Activated CD8-positive, alpha-beta memory T cell treated with anti-CD3 and anti-CD28 coated beads, Interleukin-2, amount 50 U/mL, for 48 hours (primary cell): ENCODE results near the gene OTOL1.
"Not testable (repeated sequence)": the region's sequence is repeated elsewhere in the genome, so short reads cannot be mapped to it uniquely, and the experiment has no call there.

ENCODE experiments used
- DNase-seq: peaks from one replicate; pipeline ENCODE4 v3.0.0-alpha.2; 2020

Gene OTOL1

DNA sequence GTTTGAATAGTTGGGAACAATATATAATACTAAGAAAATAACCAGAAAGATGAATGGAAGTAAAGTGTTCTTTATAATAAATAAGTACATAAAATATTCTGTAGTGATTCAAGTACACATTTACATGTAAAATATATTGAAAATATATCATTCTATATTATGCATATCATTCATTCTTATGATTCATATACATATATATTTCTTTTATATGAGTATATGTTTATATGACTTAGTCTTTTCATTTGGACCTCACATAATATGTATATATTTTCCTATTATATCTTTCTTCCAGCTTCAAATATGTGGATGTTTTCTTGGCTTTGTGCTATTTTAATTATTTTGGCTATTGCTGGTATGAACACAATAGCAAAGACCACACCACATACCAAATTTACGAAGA, at the start of gene OTOL1:
OTOL1 (plus strand) TSS at position 301 of the 400 bp plus-strand sequence; CDS start at position 301, 0 bp downstream.
- DNase-seq = no peak

DNA sequence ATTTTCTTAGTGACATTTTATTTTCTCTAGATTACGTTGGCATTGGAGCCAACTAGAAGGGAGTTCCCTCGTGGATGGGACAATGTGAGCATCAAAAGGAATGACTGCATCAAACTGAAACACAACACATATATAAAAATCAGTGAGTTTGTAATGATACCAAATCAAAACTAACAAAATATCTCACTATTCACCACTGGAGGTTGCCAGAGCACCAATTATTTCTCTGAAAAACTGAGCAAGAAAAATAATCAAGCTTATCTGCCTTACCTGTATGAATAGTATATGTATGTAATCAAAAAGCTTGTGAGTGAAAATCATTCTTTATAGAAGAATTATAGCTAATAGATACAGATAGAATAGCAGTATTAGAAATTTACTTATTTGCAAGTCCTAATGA, 46.8 kb upstream of the OTOL1 start:
- no peak for DNase-seq

DNA sequence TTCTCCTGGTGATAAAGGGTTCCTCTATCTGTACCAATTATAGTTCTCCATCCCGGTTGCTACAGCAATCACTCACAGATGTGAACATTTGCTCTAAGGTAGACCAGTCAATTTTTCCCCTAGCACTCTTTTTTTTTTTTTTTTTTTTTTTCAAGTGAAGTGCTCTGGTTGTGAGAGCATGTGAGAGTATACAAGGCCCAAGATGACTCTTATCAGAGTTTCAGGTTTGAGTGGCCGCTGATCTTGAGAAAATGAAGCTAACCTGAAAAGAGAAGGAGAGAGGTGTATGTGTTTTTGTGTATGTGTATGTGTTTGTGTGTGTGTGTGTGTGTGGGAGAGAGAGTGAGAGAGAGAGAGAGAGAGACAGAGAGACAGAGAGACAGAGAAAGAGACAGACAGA, 44.4 kb upstream of the OTOL1 start:
- no peak for DNase-seq

DNA sequence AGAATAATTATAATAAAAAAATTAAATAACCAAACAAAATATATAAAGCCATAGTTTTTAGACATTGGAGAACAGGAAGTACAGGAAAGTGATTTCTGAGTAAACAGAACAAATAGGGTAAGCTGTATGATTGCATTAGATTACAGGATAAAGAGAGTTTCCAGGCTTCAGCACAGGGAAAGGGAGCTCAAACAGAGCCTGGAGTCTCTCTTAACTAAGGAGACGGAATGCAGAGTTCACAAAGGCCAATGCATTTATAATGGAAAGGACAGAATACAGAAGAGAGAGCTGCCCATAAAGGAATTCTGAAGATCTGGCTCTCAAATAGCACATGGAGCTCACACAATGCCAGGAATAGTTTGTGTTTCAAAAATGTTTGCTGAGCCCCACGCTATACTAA, 42.0 kb upstream of the OTOL1 start:
- no peak for DNase-seq

DNA sequence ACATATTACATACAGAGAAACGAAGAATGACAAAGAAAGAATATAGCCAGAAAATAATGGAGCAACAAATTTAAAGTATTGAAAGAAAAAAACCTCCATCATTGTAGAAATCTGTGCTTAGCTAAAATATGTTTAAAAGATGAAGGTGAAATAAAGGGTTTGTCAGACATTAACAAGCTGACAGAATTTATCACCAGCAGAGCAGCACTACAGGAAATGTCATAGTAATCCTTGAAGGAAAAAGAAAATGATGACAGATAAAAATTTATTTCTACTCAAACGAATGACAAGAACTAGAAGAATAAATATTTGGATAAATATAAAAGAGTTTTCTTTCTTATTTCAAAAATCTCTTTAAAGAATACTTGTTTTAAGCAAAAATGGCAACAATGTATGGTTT, 40.6 kb upstream of the OTOL1 start:
- no peak for DNase-seq

DNA sequence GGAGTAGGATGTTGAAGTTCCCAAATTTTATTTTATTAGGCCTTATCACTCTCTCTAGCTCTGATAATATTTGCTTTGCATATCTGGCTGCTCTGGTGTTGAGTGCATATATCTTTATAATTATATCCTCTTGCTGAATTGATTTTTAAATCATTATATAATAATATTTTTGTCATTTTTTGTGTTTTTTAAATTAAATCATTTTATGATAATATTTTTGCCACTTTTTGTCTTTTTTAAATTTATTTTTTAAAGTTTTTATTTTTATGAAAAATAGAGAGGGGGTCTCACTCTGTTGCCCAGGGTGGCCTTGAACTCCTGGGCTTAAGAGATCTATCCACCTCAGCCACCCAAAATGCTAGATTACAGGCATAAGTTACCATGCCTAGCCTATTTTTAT, 34.5 kb upstream of the OTOL1 start:
- no peak for DNase-seq

DNA sequence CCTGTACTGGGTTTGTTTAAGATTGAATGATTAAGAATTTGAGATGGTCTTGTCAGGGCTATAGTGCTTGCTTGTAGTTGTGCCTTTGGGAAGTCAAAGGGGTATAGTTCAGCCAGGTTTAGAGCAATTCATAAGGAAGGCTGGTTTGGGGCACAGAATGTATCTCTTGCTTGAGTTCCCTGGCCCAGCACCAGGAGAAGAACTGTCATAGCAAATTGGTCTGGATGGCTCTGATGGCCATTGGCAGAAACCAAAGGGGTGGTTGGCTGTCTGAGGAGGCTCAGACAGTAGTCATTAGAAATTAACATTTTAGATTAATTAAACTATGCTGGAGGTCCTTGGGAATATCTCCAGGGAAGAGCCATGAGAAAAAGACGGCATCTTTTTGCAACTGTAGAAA, 25.4 kb upstream of the OTOL1 start:
- no peak for DNase-seq

DNA sequence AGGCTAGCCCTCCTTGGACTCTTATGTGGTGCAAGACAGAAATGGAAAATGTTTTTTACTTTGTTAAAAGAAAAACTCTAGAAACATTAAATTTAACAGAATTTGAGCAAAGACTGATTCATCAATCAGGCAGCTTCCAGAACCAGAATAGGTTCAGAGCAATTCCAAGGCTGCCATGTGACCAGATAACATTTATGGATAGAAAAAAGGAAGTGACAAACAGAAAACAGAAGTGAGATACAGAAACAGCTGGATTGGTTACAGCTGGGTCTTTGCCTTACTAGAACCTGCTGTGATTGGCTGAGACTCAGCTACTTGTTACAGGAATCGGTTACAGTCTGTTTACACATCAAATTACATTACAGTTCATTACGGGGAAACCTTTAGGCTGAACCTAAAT, 22.5 kb upstream of the OTOL1 start:
- no peak for DNase-seq

DNA sequence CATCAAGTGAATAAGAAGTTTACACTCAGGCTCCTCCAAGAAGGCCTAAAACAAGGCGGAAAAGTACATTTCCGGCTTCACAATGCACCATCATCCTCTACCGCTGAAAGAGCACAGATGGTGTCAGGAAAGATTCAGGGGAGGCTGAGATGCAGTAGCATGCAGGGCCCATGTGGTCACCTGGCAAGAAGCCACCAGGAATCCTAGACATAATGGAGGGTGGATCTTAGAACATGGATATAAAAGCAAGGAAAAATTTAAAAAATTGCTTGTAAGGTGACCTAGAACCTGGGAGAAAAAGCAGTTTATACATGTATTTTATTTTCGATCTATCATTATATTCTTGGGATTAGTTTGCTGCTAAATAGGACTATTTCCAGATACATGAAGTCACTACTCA, 21.9 kb upstream of the OTOL1 start:
- DNase-seq = no peak

DNA sequence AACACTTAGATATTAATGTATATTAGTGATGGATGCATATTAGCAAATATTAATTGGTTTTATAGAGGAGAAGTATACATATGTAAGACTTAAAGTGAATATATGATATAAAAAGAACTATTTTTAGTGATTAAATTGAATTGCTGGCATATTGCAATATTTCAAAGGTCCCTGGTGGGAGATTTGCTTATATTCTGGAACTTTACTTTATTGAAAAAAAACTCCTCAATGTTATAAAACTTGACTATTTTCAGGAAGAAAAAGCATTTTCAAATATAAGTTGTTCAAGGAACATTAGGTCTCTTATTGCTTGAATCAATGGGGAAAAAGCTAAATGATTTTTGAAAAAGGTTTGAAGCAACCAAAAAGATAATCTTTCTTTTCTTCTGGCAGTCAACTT, 21.4 kb upstream of the OTOL1 start:
- DNase-seq = no peak

DNA sequence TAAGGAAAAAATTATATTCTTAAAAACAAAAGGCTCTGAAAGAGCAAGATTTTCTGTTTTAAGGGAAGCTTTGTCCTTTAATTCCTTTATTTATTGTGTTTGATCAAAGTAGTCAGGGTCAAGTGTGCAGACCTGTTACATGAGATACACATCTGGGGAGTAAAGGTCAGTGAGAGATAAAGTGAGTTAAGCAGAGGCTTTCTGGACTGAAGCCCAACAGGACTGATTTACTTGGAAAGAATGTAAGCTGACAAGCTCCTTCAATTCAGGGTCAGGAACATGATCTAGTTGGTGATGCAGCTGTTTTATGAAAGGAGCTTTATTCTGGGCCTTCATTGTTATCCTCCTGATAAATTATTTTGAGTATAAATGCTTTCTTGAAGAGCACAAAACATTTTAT, 20.7 kb upstream of the OTOL1 start:
- no peak for DNase-seq

DNA sequence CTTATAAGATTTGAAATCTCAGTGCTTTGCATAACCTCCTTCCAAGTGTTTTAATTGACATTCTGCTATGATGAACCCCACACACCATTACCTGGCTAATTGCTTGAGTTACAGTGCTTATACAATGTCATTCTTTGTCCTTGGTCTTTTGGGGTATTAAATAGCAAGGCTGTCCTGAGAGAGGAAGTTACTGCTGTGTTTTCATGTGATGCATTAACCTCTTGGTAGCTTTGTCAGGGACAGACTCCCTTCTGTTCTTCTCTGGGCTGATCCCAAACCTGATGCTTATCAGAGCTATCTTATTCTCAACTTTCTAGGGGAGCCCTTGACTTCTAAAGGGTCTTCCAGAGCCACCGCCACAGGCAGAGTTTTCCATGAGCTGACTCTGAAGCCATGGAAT, 12.4 kb upstream of the OTOL1 start:
- no peak for DNase-seq

DNA sequence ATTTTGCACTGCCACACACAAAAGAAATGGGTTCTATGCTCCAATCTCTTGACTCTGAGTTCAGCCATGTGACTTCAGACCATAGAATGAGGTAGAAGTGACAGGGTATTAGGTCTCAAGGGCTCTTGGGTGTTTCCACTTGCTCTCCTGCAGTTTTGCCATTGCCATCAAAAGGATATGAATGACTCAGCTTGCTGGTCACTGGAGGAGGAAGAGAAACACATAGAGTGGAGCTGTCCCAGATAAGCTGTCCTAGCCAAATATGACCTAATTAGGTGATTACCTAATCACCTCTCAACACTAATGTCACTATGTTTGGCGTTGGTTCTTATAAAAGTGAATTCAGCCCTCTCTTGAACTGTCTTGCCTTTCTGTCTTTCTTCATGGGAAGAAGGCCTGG, 8.3 kb upstream of the OTOL1 start:
- not testable (repeated sequence) for DNase-seq

DNA sequence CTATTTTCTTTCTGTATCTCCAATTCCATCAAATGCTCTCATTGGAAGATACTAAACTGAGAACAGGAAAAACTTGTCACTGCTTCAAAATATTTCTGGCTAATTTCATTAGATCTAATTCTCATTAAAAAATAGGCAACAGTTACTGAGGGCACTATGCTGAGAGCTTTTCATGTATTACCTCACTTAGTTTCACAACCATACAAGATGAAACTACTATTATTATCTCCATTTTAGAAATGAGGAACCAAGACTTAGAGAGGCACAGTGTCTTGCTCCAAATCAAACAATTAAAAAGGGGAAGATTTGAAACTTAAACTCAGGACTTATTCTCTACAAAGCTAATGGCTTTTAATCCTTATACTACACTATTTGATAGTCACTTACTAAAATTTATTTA, 7.2 kb upstream of the OTOL1 start:
- no peak for DNase-seq

DNA sequence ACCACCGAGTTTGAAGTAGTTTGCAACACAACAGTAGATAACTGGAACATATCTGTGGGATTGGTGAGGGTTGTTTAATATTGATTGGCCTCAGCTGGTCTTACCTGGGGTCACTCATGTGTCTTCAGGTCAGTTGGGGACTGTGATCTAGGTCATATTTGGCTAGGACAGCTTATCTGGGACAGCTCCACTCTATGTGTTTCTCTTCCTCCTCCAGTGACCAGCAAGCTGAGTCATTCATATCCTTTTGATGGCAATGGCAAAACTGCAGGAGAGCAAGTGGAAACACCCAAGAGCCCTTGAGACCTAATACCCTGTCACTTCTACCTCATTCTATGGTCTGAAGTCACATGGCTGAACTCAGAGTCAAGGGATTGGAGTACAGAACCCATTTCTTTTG, 5.8 kb upstream of the OTOL1 start:
- not testable (repeated sequence) for DNase-seq

DNA sequence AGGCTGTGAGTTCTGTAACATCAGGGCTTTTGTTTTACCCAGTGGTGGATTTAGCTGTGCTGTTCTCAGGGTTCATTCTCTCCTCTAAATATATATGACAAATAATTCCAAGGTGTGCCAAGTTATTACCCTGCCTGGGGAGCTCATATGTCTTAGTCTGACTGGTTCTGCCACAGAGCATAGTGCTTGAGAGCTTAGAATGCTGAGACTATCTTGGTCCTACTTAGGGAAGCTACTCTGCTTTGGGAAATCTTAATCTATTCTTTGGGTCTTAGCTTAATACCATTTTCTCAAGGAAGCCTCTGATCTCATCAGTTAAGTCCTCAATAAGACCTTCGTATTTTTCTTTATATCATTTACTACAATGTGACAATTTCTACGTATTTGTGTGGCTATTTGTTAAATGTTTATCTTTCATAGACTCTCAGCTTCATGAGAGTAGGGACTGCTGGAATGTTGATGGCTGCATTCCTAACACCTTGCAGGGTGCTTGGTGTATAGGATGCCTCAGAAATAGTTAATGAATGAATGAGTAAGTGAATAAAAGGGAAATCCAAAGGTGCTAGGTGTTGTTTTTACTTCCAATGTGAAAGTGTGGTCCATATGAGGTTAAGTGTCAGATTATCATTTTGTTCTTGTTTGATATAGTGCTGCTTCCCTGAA, 1.8 kb downstream of the OTOL1 start:
- no peak for DNase-seq

DNA sequence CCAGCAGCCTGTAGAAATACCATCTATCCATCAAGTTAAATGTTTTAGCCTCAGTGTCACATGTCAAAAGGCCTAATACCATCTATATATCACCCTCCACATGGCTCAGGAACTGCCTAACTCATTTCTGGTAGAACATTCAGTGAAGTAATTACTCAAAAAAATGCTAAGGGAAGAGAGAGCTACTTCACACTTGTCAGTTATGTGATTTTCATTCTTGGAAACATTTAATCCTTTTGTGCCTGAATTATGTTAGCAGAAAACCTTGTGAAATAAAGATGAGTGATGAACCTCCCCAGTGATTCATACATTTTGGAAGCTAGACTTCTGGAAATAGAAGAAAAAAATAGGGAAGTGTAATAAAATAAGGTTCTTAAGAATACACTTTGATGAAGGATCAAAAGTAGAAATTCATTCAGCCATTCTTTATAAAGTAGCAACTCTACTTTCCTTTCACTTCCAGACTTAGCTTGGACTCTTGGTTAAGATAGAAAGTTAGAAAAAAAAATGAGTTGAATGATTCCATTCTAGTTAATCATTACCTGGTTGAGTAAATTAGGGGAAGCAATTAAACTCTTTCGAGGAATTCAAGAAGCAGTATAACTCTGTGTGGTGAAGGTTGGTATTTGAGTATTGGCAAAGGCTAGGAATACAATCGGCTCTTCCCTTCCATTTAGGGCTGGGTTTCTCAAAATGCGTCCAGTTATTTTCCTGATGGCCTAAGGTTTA, 3.6 kb downstream of the OTOL1 start:
- DNase-seq = no peak

DNA sequence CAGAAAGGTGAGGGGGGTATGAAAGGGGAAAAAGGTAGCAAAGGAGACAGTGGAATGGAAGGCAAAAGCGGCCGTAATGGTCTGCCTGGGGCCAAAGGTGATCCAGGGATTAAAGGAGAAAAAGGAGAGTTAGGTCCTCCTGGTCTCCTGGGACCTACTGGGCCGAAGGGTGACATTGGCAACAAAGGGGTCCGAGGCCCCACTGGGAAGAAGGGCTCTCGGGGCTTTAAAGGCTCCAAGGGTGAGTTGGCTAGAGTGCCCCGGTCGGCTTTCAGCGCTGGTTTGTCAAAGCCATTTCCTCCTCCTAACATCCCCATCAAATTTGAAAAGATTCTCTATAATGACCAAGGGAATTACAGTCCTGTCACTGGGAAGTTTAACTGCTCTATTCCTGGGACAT, 6.7 kb downstream of the OTOL1 start:
- no peak for DNase-seq

DNA sequence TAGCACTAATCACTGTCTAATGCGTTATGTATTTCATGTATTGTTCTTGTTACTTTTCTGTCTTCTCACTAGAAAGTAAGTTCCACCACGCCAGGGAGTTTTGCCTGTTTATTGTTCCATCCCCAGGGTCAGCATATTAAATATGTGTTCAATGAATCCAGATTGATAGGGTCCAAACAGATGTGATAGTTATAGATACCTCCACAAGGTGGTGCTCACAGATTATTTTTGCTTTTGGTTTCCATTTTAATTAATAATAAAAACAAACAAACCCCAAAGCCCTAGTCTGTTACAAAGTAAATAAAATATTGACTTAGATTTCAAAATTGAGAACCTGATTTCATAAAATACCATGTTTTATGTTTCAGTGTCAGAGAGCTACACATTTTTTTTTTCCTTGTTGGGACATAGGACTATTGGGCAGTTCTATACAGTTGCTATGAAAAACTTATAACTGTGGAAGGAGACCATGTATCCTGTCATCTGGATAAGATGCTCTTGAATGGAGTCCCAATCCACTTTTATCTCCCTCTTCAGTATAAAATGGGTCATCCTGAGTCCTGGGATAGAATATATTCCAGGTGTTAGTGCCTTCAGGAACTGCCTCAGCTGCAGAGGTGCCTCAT, 12.4 kb downstream of the OTOL1 start:
- no peak for DNase-seq

DNA sequence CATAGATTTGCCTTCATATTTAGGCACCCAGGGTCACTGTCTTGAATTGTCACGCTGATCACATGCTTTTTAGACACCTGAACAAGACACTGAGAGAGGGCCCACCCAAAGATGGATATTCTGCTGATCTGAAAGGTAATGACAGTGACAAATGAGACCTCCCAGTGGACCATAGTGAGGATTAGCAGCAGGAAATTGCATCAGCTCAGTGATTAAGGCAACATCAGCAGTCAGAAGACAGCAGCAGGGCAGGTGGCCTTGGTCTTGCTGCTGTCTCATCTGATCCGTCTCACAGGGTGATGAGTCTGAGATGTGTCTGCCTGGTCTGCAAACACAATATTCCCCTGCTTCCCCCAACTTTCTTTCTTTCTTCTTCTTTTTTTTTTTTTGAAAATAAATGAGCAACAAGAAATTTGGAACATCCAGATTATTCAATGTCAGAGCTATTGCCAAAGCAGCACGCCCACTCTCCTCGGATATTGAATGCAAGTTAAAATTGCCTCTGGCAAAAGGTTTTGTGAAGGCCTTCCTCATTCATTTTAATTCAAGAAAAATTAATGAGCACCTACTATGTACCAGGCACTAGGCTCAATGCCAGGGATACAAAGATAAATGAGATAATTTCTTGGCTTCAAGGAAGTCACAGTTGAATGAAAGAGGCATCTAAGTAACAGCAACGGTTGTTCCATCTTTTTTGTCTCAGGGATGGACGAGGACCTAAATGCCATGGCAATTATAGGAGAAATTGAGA, 14.1 kb downstream of the OTOL1 start:
- no peak for DNase-seq

DNA sequence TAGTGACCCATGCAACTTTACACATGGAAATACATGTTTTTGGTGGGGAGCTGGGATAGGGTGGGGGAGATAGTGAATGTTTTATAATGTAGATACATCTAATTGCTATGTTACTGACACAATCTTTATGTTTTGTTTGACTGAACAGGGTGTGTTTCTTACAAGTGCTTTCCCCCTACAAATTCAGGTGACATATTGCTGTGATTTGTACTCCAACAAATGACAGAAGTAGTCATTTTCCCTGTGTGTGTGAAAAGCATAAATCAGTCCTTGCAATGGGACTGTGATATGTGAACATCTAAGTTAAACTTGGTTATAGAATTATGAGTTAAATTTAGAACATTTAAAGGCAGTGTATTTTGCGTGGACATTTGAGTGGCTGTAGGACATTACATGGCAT, 27.3 kb downstream of the OTOL1 start:
- no peak for DNase-seq

DNA sequence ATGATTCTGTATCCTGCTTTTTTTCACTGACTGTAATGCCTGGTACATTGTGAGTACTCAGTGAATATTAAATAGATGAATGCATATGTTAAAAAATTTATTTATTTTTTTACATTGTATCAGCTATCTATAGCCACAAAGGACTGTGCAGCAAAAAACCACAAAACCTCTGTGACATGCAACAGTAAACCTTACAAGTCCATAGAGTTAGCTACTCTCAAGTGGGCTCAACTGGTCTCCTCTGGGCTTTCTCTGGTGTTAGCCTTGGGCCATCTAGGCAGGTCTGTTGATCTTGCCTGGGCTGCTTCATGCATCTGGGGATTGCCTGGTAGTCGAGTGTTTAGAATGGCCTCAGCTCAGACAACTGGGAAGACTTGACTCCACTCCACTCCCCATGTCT, 35.3 kb downstream of the OTOL1 start:
- DNase-seq = no peak

DNA sequence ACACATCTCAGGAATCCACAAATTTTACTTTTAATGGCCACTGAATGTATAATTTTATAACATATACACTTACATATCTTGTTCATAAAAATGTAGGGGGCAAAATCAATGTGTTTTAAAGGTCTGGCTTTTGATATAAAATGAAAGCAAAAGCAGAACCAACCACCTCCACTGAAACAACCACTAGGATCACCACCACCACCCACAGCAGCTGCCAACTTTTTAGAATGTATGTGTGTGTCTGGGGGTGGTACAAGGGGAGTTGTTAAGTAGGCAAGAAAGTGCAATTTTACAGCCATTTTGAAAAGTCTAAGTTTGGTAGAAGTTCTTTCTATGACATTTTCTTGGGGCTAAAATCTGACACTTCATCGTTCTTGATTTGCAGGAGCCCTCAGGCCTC, 44.0 kb downstream of the OTOL1 start:
- DNase-seq = no peak

DNA sequence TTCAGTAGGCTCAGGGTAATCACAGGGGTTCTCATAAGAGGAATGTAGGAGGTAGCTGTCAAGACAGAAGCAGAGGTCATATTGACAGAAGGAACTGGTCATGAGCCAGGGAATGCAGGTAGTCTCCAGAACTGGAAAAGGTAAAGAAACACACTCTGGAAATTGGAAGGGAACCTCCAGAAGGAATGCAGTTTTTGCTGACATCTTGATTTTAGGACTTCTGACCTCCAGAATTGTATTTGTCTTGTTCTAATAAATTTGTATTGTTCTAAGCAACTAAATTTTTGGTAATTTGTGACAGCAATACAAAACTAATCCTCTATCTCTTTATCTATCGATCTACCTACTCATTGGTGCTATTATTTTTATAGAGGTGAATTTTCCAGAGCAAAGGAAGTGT, 49.2 kb downstream of the OTOL1 start:
- no peak for DNase-seq
